Measurements from ENCODE around the gene RGS3.

The RGS3 gene

DNA sequence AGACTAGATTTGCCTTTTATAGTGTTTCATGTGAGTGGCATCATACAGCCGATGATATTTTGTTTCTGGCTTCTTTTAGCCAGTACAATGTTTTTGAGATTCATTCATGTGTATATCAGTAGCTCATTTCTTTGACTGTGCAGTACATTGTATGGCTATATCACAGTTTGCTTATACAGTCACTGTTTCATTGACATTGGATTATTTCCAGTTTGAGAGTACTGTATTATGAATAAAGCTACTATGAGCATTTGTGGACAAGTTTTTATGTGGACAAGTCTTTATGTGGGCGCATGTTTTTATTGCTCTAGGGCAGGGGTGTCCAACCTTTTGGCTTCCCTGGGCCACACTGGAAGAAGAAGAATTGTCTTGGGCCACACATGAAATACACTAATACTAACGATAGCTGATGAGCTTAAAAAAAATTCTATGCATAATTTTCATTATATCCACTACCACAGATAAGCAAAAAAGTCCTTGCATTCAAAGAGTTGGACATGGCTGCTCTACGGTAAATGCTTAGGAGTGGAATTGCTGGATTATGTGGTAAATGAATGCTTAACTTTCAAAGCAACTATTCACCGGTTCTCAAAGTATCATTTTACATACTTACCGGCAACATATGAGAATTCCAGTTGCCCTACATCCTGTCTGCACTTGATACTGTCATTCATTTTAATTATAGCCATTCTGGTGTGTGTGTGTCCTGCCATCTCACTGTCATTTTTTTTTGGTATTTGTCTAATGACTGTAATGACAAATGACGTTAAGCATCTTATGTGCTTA is 177.8 kb downstream of the RGS3 start:
- H3K27me3 Mint-ChIP-seq (ENCODE audit: low read depth), result peaks cover 4% of the 10 kb centered on the region
- no peak overlapping the region for H3K4me3 Mint-ChIP-seq
- H3K27ac Mint-ChIP-seq, result peak overlapping the region; percentile 68 to 79 (median 70)
- TF ChIP-seq, protein P1, sequence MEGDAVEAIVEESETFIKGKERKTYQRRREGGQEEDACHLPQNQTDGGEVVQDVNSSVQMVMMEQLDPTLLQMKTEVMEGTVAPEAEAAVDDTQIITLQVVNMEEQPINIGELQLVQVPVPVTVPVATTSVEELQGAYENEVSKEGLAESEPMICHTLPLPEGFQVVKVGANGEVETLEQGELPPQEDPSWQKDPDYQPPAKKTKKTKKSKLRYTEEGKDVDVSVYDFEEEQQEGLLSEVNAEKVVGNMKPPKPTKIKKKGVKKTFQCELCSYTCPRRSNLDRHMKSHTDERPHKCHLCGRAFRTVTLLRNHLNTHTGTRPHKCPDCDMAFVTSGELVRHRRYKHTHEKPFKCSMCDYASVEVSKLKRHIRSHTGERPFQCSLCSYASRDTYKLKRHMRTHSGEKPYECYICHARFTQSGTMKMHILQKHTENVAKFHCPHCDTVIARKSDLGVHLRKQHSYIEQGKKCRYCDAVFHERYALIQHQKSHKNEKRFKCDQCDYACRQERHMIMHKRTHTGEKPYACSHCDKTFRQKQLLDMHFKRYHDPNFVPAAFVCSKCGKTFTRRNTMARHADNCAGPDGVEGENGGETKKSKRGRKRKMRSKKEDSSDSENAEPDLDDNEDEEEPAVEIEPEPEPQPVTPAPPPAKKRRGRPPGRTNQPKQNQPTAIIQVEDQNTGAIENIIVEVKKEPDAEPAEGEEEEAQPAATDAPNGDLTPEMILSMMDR (IDR thresholded peaks at IDR 0.05; ENCODE audit: unreplicated experiment in 3 of 3), result no peak
- peaks cover 48% of the 10 kb centered on the region for H3K4me1 Mint-ChIP-seq
- H3K36me3 Mint-ChIP-seq (ENCODE audit: low read depth), result no peaks in the 10 kb centered on the region
- peaks cover 12% of the 10 kb centered on the region for H3K9me3 Mint-ChIP-seq

GRCh38 chr9:113644321-113644720 is 180.8 kb downstream of the RGS3 start:
- H3K4me1 Mint-ChIP-seq, result peaks cover 32% of the 10 kb centered on the region
- H3K27me3 Mint-ChIP-seq (ENCODE audit: low read depth), result peaks cover 12% of the 10 kb centered on the region
- peaks cover 12% of the 10 kb centered on the region for H3K9me3 Mint-ChIP-seq
- H3K4me3 Mint-ChIP-seq, result no peak overlapping the region
- H3K27ac Mint-ChIP-seq, result peak overlapping the region in 1 of 3 experiments; percentile 67
- TF ChIP-seq, protein P1 (IDR thresholded peaks at IDR 0.05; ENCODE audit: unreplicated experiment in 3 of 3), result no peak
- H3K36me3 Mint-ChIP-seq (ENCODE audit: low read depth), result no peaks in the 10 kb centered on the region

DNA sequence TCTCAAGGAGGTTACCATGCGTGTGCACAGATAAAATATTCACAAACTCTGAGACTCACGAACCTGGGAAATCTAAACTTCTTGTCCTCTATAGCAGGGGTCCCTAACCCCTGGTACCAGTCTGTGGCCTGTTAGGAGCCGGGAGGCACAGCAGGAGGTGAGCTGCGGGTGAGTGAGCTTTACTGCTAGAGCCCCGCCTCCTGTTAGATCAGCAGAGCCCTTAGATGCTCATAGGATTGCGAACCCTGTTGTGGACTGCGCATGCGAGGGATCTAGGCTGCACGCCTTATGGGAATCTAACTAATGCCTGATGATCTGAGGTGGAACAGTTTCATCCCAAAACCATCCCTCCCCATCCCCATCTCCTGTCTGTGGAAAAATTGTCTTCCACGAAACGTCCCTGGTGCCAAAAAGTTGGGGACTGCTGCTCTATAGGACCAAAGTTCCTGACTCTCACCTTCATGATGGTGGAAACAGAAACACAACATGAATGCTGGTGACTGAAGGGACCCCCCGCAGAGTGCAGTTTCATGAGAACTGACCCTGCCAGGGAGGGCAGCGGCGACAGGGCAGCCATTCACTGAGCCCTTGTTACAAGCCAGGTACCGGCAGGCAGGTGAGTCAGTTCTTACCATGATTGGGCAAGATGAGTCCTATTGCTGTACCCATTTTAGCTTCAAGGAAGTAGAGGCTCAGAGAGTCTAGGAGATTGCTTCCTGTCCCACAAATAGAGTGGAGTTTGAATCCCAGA is 181.9 kb downstream of the RGS3 start:
- H3K27me3 Mint-ChIP-seq (ENCODE audit: low read depth), result peaks cover 12% of the 10 kb centered on the region

GRCh38 chr9:113645978-113646253 is 182.4 kb downstream of the RGS3 start:
- H3K27me3 Mint-ChIP-seq (ENCODE audit: low read depth), result peaks cover 12% of the 10 kb centered on the region
- peak overlapping the region in 1 of 3 experiments; percentile 1 for H3K27ac Mint-ChIP-seq

More for the DNA sequence above, 181.9 kb downstream of the RGS3 start:
- Mint-ChIP-seq H3K36me3 (ENCODE audit: low read depth) (no peaks in the 10 kb centered on the region), H3K4me1 (peaks cover 35% of the 10 kb centered on the region), H3K27ac (peak overlapping the region in 1 of 3 experiments; percentile 67), H3K9me3 (peaks cover 12% of the 10 kb centered on the region), H3K4me3 (no peak overlapping the region)
- TF ChIP-seq, protein P1 (IDR thresholded peaks at IDR 0.05; ENCODE audit: unreplicated experiment in 3 of 3), result no peak

DNA sequence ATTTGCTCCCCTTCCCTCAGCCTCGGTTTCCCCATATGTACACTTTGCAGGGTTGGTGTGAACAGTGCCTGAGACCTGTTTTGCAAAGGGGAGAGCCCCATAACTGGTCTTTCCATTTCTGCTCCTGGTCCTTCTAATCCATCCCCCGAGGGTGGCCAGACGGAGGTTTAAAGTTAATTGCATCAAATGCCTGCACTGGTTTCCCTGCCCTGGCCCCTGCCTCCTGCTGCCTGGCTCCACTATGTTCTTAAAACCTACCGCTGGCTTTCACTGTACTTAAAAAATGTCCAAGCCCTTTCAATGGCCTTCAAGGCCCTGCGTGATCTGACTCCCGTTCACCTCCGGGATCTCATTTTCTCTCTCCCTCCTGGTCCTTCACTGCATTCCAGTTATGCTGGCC is 183.0 kb downstream of the RGS3 start:
- Mint-ChIP-seq H3K27me3 (ENCODE audit: low read depth) (peaks cover 12% of the 10 kb centered on the region), H3K4me1 (peaks cover 35% of the 10 kb centered on the region), H3K27ac (peak overlapping the region in 1 of 3 experiments; percentile 23), H3K36me3 (ENCODE audit: low read depth) (no peaks in the 10 kb centered on the region), H3K9me3 (peaks cover 7% of the 10 kb centered on the region), H3K4me3 (no peak overlapping the region)
- TF ChIP-seq, protein P1 (IDR thresholded peaks at IDR 0.05; ENCODE audit: unreplicated experiment in 3 of 3), result no peak

More at GRCh38 chr9:113645978-113646253, 182.4 kb downstream of the RGS3 start:
- Mint-ChIP-seq H3K4me1 (peaks cover 35% of the 10 kb centered on the region), H3K36me3 (ENCODE audit: low read depth) (no peaks in the 10 kb centered on the region), H3K4me3 (no peak overlapping the region), H3K9me3 (peaks cover 11% of the 10 kb centered on the region)
- TF ChIP-seq, protein P1 (IDR thresholded peaks at IDR 0.05; ENCODE audit: unreplicated experiment in 3 of 3), result no peak
